Hematopoietic multipotent progenitor cell treated with erythropoietin and hydrocortisone succinate and interleukin-3 and kit ligand, for 8 days (in vitro differentiated cells): Measurements from ENCODE around the gene TASL.
A peak's percentile ranks its signal among the peaks of the same experiment; 100 is the strongest.
"Not testable (repeated sequence)": the region's sequence is repeated elsewhere in the genome, so short reads cannot be mapped to it uniquely, and the experiment has no call there.

Experiments
- DNase-seq: peaks from one replicate; pipeline ENCODE4 v3.0.0-alpha.2; 2015

Gene TASL, protein sequence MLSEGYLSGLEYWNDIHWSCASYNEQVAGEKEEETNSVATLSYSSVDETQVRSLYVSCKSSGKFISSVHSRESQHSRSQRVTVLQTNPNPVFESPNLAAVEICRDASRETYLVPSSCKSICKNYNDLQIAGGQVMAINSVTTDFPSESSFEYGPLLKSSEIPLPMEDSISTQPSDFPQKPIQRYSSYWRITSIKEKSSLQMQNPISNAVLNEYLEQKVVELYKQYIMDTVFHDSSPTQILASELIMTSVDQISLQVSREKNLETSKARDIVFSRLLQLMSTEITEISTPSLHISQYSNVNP

DNA sequence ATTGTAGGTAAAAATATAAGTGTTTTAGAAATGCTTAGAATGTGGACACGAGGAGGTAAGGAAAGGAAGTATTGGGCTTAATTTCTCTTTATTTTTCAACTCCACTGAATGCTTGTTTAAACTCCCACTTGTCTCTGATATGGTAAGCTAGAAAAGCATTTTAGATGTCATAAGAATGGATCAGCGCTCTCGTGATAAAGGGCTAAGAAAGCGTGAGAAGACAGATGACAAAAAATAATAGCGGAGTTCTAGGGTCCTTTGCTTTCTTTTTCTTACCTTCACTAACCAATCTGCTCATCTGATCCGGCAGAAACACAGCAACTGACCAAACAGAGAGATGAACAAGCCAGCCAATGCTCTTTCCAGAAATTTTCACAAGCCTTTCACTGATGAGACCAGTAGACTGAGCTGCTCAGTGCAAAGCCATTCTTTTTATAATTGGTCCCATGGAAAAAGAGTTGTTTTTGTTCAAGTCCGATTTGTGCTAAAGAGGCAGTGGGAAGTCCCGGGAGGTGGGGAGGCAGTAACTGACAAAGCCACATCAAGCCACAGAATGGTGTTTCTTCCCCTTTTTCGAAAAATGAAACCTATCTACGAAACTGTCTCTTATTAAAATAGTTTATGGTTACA lies at the start of gene TASL:
Gene TASL (minus strand): TSS at position 405 of the 630 bp plus-strand sequence. CDS start 17,411 bp downstream, outside the sequence.
- peak; percentile 29 for DNase-seq

DNA sequence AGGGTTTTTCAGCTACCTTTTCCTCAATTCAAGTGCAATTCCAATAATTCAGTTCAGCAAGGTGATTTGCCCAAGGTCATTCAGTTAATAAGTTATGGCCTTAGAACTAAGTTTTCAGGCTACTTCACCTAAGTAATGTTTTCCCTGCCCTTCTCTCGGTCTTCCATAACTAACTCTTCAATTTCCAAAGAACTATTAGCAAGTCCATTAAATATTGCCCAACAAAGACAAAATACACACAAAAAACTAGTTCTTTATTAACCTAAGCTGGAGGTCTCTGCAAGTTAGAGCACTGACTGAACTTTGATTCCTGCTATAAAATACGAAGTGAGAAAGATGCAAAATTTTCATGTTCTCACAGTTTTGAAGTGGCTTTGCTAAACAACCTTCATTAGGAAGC lies 48.8 kb upstream of the TASL start:
- no peak for DNase-seq

DNA sequence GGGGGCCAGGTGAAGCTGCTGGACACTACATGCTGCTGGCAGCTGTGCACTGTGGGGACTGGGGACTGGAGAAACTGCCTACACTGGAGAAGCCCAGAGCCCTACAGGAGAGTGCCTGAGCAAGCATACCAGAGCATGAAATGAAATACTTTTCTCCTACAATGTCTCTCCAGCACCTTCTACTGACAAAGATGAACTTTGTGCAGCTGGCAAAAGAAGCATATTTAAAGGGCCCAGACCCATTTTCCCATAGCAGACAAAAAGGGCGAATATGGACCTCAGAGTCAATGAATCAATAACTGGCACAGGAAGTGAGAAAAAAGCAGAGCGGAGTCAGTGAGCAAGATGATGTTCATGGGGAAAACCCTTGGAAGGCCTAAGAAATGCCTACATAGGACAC lies 44.8 kb upstream of the TASL start:
- no peak for DNase-seq

DNA sequence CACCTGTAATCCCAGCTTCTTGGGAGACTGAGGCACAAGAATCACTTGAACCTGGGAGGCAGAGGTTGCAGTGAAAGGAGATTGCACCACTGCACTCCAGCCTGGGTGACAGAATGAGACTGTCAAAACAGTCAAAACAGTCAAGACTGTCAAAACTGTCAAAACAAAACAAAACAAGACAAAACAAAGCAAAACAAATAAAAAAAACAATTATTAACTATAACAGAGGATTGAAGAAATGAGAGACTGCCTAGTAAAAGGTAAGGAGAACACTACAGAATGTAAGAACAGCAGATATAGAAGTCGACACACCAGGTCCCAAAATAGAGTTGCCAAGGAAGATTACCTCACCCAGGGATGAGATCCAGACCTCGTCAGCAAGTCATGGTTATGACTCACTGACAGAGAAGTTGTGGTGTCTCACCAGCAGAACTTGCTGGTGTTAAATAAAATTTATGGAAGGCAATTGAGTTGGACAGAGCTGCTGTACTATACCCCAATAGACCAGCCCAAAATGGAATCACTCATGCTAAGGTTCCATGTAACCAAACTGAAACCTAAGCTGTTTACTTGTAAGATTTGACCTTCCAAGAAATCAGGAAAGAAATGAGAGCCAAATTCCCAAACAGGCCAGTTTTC lies 43.5 kb upstream of the TASL start:
- no peak for DNase-seq

DNA sequence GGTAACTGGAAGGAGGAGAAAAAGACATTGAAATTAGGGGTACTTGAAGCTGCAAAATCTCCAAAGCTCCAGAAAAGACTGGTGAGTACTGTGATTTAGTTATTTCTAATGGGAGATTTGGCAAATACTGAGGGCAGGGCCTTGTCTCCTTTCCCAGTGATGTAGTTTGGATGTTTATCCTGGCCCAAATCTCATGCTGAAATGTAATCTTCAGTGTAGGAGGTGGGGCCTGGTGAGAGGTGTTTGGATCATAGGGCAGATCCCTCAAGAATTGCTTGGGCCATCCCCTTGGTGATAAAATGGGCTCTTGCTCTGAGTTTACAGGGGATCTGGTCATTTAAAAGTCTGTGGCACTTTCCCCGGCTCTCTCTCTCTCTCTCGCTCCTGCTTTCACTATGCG lies 42.6 kb upstream of the TASL start:
- DNase-seq = no peak

DNA sequence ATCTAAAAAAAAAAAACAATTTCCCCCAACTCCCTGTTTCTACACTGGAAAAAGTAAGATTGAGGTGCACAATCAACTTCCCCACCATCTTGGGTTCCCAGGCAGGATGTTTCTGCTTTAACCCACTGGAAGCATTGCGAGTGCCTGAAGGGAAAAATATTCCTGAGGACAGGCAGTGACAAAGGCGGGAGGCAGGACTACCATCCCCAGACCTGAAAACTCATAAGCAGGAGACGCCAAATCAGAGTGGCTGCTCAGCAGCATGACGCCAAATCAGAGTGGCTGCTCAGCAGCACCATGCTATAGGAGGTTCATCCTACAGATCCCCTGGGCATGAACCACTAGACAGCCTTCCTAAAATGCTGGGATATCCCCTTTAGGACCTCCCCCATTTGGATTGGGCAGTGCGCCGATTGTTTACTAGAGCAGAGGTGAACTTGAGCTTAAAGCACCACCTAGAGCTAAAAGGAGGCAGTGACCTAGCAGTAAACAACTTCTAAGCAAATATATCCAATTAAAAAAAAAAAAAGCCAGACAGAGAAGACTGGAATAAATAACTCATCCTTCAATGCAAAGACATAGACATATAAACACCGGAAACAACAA lies 40.7 kb upstream of the TASL start:
- DNase-seq = no peak

DNA sequence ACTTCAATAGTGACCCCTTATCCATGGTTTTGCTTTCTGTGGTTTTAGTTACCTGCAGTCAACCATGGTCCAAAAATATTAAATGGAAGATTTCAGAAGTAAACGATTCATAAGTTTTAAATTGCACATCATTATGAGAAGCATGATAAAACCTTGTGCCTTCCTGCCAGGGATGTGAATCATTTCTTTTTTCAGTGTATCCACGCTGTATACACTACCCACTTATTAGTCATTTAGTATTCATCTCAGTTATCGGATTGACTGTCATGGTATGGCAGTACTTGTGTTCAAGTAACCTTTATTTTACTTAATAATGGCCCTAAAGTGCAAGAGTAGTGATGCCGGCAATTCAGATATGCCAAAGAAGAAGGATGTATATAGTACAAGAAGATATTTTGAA lies 37.7 kb upstream of the TASL start:
- DNase-seq = no peak

DNA sequence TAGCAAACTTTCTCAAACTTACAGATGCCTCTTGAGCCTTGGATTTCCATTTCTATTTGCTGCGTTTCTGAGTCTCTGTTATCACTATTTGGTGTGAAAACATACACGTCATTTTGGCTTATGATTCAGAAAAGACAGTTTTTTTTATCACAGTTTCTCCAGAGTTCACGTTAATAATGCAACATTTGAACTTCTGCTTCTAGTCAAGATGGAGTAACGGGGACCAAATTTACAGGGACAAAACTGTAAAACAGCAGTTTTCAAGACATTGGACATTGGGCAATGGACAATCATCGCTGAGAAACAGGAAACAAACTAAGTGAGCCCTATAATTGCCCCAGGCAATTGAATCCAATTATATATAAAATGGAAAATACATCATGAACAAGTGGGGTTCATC lies 36.2 kb upstream of the TASL start:
- no peak for DNase-seq

DNA sequence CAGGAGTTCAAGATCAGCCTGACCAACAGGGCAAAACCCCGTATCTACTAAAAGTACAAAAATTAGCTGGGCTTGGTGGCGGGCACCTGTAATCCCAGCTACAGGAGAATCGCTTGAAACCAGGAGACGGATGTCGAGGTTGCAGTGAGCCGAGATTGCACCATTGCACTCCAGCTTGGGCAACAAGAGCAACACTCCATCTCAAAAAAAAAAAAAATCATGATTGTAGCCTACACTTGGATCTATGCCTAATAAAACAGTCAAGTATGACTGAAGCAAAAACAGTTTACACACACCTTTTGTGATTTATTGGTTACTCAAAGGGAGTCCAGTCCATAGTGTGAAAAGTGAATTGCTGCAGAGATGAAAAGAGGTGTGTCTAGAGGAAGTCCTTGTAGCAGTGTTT lies 34.7 kb upstream of the TASL start:
- no peak for DNase-seq

DNA sequence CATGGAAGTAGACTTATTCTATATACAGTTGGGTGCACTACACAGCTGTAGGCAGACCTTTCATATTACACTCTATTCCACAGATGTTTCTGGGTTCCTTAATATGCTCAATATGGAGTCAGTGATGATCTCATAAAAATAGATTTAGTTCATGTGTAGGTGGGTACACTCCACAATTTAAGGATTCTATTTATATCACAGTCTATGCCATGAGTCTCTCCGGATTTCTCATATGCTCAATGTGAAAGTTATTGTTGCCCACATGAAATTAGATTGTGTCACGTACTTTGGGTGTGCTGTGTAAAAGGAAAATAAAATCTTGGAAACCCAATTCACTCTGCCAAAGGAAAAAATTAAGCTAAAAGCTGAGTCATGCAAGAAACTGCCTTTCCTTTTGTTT lies 32.5 kb upstream of the TASL start:
- no peak for DNase-seq

DNA sequence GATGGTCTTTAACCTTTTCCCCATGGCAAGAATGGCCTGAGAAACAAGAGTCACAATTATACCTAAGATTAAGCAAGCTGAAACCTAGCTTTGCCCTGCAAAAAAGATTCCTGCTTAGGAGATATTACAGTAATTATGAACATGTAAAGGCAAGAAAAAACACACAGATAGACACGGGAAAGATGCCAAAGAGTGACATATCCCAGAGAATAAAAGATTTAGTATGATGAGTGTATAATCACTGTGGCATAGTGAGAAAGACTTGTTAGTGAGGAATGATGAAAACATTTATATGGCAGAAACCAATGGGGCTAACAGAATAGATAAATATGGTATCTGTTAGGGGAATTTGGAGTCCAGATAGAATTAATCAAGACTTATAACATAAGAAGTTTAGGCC lies 29.6 kb upstream of the TASL start:
- no peak for DNase-seq

DNA sequence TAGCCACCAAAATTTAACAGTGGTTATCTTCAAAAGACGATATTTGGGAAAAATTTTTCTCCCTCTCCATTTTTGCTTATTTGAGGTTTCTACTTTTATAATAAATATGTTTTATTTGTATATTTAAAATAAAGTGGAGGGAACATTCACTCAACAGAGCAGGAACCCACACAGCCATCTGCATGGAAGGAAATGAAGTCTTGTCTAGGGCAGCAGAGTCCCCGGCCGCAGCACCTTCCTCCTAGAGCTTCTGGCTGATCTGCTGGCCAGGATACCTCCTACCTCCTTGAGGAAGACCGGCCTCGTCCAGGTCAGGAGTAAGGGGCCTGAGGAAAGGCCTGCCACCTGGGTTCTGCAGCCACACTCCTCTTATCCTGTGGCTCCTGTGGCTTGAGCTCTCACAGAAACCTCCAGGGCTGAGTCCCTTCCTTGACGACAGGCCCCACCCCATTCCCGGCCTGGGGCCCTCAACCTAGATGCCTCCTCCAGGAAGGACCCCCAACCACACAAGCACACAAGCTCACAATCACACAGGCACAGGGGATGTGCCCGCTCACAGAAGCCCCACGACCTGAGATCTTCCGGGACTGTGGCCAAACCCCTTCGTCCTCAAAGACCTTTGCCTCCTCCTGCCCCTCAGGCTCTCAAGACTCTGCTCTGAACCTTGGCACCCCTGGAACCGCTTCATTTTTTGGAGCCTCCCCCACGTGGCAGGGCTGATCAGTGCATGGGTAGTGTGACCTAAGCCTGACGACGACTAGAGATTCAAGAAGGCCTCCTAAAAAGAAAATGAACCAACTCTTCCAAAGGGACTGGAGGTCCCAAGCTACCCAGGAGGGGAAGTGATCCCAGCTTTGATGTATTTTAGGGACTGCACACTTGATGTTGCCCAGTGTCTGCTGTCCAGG lies 23.0 kb upstream of the TASL start:
- not testable (repeated sequence) for DNase-seq

DNA sequence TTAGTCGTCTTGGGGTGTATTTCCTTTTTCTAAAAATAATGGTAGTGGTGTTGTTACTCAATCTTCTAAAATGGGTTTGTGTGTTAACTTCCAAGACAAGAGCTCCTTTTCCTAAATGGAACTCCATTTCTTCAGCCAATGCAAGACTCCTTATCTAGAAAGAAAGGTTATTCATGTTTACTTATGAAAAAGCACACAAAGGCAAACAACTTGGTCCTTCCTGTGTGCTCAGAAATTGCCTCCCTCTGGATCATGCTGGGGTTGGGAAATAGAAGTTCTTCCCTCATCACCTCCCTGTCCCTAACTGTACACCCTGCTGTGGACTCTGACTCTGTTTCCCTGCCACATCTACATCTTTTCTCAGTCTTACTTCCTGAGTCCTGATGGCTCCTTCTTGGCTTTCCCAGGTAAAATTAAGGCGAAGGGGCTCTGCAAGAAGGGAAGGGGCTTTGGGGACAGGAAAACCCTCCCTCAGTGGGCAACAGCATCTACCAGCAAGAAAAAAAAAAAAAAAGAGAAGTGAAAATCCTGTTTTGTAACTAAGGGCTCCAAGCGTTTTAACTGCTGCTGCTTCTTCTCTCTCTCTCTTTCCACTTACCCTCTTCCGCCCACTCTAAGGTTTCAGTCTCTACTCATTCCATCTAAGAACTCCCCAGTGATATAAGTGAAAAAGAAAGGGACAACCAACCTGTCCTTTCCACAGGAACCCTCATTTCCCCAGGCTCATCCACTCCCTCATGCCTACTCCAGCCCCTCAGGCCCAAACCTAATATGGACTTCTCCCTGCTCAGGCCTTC lies 19.8 kb upstream of the TASL start:
- no peak for DNase-seq

DNA sequence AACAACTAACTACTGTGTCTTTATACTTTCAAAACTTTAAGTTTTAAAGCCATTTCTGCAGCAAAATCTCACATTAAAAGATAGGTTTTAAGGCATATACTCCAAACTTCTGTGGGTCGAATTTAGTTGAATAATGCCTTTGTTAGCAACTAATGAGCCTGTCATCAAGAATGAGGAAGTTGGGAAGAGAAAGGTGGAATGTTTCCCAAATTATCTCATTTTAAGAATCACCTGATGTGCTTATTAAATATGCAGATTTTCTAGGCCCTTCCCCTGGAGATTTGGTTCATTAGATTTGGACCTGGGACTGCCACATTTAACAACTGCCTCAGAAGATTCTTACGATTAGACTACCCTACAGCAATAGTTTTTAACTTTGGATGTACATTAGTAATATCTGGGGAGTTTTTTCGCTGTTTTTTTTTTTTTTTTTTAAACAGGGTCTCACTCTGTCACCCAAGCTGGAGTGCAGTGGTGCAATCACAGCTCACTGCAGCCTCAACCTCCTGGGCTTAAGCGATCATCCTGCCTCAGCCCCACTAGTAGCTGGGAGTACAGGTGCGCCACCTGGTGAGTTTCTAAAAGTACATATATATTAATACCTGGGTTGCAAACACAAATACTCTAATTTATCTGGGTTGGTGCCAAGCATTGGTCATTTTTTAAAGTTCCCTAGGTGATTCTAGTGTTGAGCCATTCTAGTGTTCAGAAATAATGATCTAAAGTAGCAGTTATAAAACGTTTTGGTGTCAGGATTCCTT lies 16.1 kb upstream of the TASL start:
- DNase-seq = no peak

DNA sequence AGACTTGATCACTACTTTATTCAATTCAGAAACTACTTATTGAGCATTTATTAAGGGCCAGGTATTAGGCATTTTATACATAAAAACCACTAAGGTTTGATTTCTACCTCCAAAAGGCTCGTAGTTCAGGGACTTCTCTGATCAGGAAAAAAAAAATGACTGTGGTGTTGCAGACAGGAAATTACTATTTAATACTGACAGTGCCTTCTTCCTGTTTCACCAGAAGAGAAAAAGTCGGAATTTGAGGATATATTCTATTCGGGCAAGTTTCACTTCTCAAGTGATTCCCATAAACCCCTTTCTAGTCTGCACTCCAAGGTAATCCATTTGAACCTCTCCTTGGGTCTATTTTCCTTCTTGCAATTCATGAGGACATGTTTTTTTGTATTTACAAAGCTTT lies 15.3 kb upstream of the TASL start:
- no peak for DNase-seq

DNA sequence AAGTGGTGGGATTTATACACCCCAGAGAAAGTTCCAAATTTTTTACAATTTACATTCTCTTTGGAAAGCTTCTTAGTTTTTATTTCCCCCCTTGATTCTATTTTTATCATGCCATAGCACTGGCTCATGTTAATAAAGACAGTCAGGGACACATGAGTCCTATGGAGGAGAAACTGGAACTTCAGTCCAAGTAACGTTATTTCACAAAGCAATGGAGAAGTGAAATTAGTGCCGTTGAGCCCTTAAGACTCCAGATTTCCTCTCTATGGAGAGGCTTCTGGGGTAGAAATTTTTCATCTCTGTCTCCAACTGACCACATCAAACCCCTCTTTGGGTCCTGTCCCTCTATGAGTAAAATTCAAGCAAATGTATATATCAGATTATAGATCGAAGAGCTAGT lies 12.8 kb upstream of the TASL start:
- DNase-seq = no peak

DNA sequence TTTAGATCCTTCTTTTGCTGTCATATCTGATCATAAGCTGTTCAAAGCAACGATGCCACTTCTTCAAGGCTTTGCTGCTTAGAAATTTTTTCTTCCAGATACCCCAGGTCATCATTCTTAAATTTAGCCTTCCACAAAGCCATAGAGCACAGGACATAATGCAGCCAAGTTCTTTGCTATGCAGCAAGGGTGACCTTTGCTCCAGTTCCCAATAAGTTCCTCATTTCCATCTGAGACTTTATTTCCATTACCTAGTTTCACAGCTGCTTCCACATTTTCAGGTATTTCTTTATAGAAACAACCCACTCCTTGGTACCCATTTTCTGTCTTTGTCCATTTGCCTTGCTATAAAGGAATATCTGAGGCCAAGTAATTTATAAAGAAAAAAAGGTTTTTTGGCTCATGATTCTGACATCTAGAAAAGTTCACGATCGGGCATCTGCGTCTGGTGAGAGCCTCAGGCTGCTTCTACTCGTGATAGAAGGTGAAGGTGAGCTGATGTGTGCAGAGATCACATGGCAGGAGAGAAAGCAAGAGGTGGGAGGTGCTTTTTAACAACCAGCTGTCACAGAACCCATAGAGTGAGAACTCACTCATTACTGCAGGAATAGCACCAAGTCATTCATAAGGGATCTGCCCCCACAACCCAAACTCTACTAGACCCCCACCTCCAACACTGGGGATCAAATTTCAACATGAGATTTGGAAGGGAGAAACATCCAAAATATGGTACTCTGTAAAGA lies 11.8 kb upstream of the TASL start:
- no peak for DNase-seq

DNA sequence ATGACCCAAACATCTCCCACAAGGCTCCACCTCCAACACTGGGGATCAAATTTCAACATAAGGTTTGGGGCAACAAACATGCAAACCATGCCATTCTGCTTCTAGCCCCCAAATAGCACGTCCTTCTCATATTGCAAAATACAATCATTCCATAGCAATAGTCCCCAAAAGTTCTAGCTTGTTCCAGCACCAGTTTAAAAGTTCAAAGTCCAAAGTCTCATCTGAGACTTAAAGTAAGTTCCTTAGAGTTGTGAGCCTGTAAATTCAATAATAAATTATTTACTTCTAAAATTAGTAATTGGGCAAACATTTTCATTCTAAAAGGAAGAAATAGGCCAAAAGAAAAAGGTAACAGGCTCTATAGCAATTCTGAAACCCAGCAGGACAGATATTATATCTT lies 8.9 kb upstream of the TASL start:
- DNase-seq = no peak

DNA sequence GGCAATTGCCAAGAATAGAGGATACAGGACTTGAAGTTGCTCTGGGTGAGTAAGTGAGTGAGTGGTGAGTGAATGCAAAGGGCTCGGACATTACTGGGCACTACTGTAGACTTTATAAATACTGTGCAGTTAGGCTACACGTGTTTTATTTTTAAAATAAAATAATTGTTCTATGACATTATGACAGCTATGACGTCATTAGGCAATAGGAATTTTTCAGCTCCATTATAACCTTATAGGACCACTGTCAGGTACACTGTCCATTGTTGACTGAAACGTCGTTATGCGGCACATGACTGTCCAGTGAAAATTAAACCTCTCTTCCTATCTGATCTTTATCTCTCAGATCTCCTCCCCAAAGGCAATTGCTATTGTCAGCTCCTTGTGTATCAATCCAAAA lies 5.1 kb upstream of the TASL start:
- no peak for DNase-seq

DNA sequence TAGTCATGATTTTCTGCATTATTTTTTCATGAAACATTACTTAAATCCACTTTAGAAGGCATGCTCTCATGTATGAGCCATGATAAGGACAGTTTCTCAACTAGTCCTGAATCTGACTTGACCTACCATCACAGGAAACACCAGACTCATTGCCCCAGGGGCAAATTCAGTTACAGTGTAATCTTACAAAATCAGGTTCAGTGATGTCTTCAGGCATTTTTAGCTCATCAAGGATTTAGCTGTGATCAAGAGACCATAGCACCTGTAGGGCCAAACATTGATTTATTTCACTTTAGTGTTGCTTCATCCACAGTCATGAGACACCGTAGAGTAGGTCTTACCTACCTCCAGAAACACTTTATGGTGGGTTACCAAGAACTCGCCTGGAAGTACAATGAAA lies 3.1 kb upstream of the TASL start:
- DNase-seq = no peak

DNA sequence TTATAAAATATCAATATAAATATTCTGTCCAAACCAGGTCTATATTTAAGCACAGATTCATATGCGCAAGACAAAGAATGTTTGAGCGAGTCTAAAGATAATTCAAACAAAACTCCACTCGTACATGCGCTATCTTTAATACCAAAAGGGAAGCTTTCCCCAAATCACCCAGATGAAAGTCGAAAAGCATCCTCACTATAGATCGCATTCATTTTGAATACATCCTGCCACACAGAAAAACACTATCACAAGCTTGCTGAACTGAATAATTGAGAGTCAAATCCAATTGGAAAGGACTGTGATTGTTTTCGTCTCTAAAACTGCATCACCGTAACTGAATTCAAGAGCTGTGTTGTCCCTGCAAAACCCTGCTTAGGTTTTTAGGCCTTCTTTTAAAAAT lies 685 bp downstream of the TASL start:
- no peak for DNase-seq
